ENCODE results near the gene GPI.

The GPI gene

GRCh38 chr19:34350161-34350561, 14.8 kb upstream of the GPI start:
- DNase-seq (ENCODE audit: low read depth) = no peak
- TF ChIP-seq CTCF (conservative IDR thresholded peaks at IDR 0.05; ENCODE audit: low read depth, low read length) = no peak

GRCh38 chr19:34351382-34351826, 13.6 kb upstream of the GPI start:
- DNase-seq (ENCODE audit: low read depth) = peak; percentile 42
- H3K4me3 ChIP-seq (ENCODE audit: low read depth, low read length) = no peak overlapping the region
- TF ChIP-seq CTCF (conservative IDR thresholded peaks at IDR 0.05; ENCODE audit: low read depth, low read length) = no peak

More at GRCh38 chr19:34350161-34350561, 14.8 kb upstream of the GPI start:
- no peak overlapping the region for H3K4me3 ChIP-seq (ENCODE audit: low read depth, low read length)

- TF ChIP-seq CTCF (conservative IDR thresholded peaks at IDR 0.05; ENCODE audit: low read depth, low read length) = no peak
- H3K4me3 ChIP-seq (ENCODE audit: low read depth, low read length) = no peak overlapping the region
- DNase-seq (ENCODE audit: low read depth) = no peak
Measured at GRCh38 chr19:34353546-34353945, 11.4 kb upstream of the GPI start.

GRCh38 chr19:34355201-34355600, 9.8 kb upstream of the GPI start:
- no peak overlapping the region for H3K4me3 ChIP-seq (ENCODE audit: low read depth, low read length)
- no peak for DNase-seq (ENCODE audit: low read depth)
- no peak for TF ChIP-seq CTCF (conservative IDR thresholded peaks at IDR 0.05; ENCODE audit: low read depth, low read length)

- no peak for DNase-seq (ENCODE audit: low read depth)
- no peak overlapping the region for H3K4me3 ChIP-seq (ENCODE audit: low read depth, low read length)
- no peak for TF ChIP-seq CTCF (conservative IDR thresholded peaks at IDR 0.05; ENCODE audit: low read depth, low read length)
Measured at GRCh38 chr19:34356875-34357274, 8.1 kb upstream of the GPI start.

GRCh38 chr19:34357431-34357830, 7.6 kb upstream of the GPI start:
- no peak for TF ChIP-seq CTCF (conservative IDR thresholded peaks at IDR 0.05; ENCODE audit: low read depth, low read length)
- DNase-seq (ENCODE audit: low read depth) = no peak
- H3K4me3 ChIP-seq (ENCODE audit: low read depth, low read length) = no peak overlapping the region

- TF ChIP-seq CTCF (conservative IDR thresholded peaks at IDR 0.05; ENCODE audit: low read depth, low read length) = peak; percentile 62
- H3K4me3 ChIP-seq (ENCODE audit: low read depth, low read length) = peak overlapping the region; percentile 64
- DNase-seq (ENCODE audit: low read depth) = peak; percentile 99
Measured at GRCh38 chr19:34359140-34359953, 5.6 kb upstream of the GPI start.

Measured in choroid plexus epithelial cell (primary cell).